GM19455 (cell line): ENCODE data around the gene IQSEC1.

ENCODE experiments used
- ATAC-seq: cut with Tn5 transposase; IDR thresholded peaks from one replicate; pipeline ENCODE4 v1.9.1; 2021; ENCODE audit not compliant: unreplicated experiment

The IQSEC1 gene

GRCh38 chr3:13073326-13074005, at the start of gene IQSEC1:
Gene IQSEC1 (minus strand): TSS chr3:13073429. CDS start chr3:13073014, 415 bp downstream.
- peak; percentile 61 for ATAC-seq

- ATAC-seq, result no peak
These were observed 49.1 kb upstream of the IQSEC1 start for GRCh38 chr3:13122081-13123012.

DNA sequence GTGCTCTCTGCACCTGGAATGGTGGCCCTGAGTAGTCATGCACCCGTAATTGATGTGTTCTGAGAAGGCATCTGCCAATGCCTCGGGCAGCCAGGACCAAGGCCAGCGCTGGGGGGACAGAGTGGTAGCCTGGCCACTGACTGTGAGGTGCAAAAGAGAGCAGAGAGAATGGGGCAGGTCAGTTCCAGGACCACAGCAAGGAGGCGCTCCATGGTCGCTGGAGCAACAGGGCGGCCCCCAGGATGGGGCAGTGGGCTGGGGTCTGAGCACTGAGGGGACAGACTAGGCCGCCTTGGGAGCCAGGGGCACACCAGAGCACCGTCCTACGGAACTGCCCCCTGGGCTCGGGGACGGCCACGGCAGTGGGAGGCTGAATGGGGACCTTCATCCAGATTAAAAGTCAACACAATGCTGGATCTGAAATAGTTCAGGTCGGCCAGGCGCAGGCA, 48.3 kb upstream of the IQSEC1 start:
- ATAC-seq, result no peak

DNA sequence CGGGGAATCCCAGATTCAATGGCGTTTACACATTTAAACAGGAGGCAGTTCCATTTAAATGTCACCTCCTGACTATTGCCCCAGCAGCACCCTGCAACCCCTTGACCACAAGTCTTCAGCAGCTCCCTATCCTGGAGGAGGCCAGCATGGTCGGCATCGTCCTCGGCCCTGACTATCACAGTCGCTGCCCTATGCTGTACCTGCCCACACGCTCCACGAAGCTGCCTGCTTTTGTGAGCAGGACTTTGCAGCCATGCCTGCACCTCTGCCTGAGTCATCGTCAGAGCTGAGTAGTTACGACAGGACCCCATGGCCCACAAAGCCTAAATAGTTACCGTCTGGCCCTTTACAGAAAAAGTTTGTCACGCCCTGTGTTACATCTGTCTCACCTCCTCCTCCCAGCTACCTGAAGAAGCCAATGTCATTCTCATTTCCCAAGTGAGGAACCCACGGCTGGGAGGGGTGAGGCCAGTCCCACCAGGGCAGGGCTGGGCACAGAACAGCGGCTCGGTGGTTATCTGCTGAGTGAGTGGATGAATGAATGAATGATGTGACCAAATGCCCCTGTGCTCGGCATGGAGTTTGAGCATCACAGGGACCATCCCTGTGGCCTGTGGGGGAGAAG, 47.8 kb upstream of the IQSEC1 start:
- no peak for ATAC-seq

DNA sequence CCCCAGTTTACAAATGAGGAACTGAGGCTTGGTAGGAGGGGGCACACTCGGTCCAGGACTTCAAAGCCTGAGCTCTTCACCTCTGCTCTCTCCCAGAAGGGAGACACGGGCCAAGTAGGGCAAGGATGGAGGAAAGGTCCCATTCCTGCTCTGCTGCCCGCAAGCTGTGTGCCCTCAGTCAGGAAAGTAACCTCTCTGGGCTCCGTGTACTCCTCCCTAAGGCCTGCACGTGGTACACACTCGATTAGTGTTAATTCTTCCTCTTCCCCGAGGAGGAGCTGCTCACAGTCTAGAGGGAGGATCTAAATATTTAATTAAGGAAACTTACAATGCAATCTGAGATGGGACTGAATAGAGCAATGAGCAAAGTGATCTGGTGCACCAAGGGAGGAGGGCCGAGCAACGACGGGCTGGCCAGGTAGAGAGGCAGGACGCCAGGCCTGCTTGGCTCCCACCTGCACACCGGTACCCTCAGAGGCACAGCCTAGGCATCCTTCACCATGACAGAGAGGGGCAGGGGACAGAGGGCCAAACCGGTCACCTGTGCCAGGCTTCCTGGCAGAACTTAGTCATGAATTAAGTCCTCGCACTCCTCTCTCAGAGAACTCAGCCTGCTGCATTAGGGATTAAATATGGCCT, 47.2 kb upstream of the IQSEC1 start:
- no peak for ATAC-seq

DNA sequence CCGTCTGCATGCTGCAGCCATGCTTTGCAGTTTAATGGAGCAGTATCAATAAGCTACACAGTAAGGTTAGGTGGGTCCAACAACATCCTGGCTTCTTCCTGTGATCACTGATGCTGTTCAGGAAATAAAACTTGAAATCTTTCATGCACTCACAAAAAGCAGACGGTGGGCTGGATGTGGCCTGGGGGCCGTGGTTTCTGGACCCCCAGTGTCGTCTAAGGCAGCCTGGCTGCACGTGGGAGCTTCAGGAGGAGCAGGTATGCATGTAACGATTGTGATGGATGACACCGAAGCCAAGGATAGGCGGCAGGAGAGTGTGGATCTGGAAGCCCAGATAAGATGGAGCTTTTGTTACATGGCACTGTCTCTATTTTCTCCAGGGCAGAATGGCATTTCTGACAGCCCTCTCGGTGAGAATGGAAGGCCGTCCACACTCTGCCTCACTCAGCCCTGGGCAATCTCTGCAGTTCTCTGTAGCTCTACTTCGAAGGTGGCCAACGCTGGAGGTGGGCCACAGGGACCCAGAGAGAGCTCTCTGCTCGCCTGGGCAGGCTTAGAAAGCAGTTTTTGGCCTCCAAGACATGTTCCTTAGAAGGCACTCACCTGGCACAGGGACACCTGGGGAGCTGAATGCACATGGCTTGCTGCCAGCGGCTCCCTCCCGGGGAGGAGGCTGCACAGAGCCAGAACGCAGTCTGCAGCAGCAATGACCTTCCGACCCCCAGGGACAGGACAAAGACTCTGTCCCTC, 46.4 kb upstream of the IQSEC1 start:
- ATAC-seq, result no peak

- ATAC-seq, result no peak
These were observed 43.2 kb upstream of the IQSEC1 start for GRCh38 chr3:13116426-13116825.

- no peak for ATAC-seq
These were observed 42.8 kb upstream of the IQSEC1 start for GRCh38 chr3:13115991-13116390.

- no peak for ATAC-seq
These were observed 42.3 kb upstream of the IQSEC1 start for GRCh38 chr3:13115576-13115910.

GRCh38 chr3:13114811-13115575, 41.8 kb upstream of the IQSEC1 start:
- ATAC-seq, result no peak

GRCh38 chr3:13113346-13114330, 40.4 kb upstream of the IQSEC1 start:
- ATAC-seq, result no peak

GRCh38 chr3:13112521-13113345, 39.5 kb upstream of the IQSEC1 start:
- no peak for ATAC-seq

DNA sequence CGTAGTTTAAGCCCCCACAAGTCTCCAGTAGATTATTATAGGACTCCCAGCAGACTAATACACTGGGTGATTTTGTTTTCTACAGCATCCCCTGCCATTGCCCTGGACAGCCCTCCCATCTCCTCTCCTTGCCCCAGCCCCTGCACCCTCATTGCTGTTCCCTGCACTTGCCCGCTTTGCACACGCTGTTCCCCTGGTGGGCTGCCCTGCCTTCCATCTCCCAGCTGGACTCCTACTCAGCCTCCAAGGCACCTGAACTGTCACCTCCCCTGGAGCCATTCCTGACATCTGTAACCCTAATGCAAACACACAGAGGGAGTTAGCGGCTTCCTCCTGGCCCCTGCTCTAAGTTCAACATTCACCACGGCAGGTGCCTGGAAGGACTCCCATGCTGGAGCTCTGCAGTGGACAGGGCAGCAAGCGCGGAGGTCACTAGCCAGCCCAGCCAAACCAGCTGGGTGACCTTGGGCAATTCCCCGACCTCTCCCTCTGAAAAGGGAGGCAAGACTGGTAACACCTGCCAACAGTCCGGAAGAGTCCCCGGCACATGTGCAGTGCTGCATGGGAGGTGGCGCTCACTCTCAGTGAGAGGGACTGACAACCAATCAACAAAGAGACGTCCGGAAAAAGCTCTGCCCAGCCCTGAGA, 38.8 kb upstream of the IQSEC1 start:
- ATAC-seq, result no peak

GRCh38 chr3:13111173-13111872, 38.1 kb upstream of the IQSEC1 start:
- ATAC-seq, result no peak

- ATAC-seq, result no peak
These were observed 37.5 kb upstream of the IQSEC1 start for GRCh38 chr3:13110678-13111116.

DNA sequence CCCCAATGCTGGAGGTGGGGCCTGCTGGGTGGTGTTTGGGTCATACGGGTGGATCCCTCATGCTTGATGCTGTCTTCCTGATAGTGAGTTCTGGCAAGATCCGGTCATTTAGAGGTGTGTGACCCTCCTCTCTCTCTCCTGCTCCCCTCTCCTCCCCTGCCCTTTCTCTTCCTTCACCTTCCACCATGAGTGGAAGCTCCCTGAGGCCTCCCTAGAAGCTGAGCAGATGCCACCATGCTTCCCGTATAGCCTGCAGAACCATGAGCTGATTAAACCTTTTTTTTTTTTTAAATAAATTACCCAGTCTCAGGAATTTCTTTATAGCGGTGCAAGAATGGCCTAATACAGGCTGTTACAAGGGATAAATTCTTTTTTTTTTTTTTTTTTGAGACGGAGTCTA, 36.3 kb upstream of the IQSEC1 start:
- ATAC-seq, result no peak

GRCh38 chr3:13108861-13109260, 35.6 kb upstream of the IQSEC1 start:
- no peak for ATAC-seq
